Activated CD4-positive, alpha-beta T cell treated with anti-CD3 and anti-CD28 coated beads, Interleukin-2, Interleukin-4, amounts not matched to agents 100 ng/mL and 50 ng/mL, durations not matched to agents 16 hours and 8 hours (primary cell): ENCODE measurements around the gene SLC26A11.
"Not testable (repeated sequence)": the region's sequence is repeated elsewhere in the genome, so short reads cannot be mapped to it uniquely, and the experiment has no call there.

Source experiments
- DNase-seq: peaks from one replicate; pipeline ENCODE4 v3.0.0-alpha.2; 2020; ENCODE audit warnings: low spot score

Gene SLC26A11

DNA sequence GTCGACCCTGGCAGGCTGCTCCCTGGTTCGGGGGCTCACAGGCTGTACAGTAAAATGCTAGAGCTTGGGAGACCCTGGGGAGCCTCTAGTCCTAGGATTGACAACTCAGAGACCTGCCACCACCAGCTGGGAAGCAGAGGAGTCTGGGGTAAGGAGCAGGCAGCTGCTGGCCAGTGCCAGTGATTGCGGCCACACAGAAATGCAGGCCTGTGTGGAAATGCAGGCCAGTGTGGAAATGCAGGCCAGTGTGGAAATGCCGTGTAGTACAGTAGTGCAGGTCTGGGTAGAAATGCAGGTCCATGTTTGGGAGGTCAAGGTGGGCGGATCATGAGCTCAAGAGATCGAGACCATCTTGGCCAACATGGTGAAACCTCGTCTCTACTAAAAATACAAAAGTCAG, 23.6 kb upstream of the SLC26A11 start:
- no peak for DNase-seq

DNA sequence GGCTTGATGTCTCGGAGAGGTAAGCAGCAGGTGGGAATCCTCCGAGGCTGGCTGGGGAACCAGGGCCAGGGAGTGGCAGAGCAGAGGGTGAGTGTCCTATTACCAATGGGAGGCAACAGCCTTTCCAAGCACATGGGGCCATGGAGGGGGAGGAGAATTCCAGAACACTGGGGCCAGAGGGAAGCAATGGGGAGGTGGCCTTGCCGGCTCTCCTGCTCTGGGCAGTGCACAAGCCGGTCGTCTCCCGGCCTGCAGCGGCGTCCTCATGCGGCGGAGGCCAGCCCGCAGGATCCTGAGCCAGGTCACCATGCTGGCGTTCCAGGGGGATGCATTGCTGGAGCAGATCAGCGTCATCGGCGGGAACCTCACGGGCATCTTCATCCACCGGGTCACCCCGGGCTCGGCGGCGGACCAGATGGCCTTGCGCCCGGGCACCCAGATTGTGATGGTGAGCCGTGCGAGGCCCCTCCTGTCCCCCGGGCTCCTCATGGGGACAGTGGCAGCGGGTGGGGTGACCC, 22.0 kb upstream of the SLC26A11 start:
- DNase-seq = no peak

DNA sequence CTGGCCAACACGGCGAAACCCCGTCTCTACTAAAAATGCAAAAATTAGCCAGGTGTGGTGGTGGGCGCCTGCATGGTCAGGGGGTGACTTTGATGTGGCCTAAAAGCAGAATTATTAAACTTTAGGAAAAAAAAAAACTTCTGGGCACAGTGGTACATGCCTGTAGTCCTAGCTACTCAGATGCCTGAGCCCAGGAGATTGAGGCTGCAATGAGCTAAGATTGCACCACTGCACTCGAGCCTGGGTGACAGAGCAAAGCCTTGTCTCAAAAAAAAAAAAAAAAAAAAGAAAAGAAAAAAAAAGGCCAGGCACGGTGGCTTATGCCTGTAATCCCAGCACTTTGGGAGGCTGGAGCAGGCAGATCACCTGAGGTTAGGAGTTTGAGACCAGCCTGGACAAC, 20.9 kb upstream of the SLC26A11 start:
- not testable (repeated sequence) for DNase-seq

DNA sequence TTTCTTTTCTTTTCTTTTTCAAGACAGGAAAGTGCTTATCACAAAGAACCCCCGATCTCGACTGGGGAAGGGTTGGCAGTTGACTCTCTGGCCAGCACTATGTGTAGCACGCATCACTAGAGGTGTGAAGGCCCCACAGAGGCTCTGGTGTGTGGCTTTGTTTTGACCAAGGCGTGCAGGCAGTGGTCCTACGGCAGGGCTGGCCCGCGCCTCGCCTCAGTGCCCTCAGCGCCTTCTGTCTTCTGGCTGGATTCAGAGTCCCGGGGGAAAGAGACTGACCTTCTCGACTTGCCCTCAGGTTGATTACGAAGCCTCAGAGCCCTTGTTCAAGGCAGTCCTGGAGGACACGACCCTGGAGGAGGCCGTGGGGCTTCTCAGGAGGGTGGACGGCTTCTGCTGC, 18.8 kb upstream of the SLC26A11 start:
- no peak for DNase-seq

DNA sequence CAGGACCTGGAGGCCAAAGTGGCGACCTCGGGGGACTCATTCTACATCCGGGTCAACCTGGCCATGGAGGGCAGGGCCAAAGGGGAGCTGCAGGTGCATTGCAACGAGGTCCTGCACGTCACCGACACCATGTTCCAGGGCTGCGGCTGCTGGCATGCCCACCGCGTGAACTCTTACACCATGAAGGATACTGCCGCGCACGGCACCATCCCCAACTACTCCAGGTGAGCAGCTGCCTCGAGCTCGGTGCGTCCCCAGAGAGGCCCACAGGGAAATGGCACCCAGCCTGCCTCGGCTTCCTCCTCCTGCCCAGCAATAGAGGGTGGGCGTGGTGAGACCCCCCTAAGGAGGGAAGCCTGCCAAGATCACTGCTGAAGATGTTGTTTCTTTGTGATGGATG, 18.0 kb upstream of the SLC26A11 start:
- no peak for DNase-seq

DNA sequence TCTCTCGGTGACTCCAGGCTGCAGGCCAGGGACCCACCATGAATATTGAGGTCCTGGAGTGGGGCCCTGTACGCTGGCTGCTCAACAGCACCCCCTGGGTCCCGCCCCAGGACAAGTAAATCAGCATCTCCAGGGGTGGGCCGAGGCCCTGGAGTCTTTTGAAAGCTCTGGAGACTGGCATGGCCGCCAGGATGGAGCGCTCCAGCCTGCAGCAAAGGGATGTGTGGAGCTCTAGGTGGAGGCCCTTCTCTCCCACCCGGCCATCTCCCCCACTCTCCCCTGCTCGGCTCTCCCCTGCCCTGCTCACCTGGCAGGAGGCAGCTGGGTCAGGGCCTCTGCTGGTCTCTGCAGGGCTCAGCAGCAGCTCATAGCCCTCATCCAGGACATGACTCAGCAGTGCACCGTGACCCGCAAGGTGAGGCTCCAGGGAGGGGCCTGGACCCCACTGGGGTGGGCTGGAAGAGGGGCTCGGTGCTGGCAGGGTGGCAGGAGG, 16.7 kb upstream of the SLC26A11 start:
- DNase-seq = no peak

DNA sequence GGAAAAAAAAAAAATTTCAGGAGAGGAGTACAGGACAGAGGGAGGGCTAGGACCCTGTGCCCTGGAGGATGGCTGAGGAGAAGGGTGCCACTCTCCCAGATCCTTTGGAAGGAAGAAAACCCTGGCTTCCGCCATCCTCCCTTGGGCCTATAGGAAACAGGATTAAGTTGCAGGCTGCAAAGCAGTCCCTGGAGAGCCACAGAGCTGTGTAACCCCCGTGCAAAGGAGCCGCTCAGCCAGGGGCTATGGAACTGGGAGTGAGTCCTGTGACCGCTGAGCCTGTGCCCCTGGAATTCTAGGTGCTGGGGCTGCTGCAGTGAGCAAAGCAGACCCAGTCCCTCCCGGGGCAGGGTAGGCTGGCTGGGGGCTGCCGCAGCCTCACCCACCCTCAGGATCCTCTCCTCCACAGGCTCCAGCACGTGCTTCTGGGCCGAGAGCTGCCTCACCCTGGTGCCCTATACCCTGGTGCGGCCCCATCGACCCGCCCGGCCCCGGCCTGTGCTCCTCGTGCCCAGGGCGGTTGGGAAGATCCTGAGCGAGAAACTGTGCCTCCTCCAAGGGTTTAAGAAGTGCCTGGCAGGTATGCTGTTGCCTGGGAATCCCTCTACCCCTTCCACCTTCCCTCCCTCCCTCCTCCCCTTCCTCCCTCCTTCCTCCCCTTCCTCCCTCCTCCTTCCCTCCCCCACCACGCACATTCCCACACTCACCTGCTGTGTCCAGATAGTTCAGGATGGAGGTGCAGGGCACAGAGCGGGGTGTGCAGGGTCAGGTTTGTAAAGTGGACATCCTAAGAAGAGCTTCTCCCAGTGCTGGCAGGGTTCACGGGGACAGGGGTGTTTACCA, 15.4 kb upstream of the SLC26A11 start:
- no peak for DNase-seq

DNA sequence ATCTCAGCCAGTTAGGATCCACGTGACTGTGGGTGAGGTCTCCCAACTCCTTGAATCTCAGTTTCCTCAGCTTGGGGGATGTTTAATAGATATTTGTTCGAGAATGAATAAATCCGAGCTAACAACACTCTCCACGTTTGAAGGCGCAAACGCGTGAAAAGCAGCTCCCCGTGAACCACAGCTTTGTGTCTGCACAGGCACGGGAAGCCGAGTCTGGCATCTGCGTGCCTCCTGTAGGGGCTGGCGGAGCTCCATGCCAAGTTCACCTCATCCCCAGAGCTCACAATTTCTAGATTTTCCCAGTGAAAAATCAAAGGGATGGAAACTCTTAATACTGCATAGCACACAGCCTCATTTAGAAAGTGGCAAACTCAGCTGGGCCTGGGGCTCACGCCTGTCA, 14.4 kb upstream of the SLC26A11 start:
- DNase-seq = no peak

DNA sequence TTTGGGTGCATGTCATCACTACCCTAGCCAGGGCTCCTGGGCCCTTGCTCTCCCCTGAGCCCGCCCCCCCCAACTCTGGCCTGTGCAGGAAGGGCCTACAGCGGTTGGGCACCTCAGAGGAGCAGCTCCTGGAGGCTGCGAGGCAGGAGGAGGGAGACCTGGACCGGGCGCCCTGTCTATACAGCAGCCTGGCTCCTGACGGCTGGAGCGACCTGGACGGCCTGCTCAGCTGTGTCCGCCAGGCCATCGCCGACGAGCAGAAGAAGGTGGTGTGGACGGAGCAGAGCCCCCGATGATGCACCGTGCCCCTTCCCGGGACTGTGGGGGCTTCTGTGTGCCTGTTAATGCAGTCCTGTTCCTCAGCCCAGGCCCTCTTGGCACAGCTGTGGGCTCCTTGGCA, 12.2 kb upstream of the SLC26A11 start:
- no peak for DNase-seq

DNA sequence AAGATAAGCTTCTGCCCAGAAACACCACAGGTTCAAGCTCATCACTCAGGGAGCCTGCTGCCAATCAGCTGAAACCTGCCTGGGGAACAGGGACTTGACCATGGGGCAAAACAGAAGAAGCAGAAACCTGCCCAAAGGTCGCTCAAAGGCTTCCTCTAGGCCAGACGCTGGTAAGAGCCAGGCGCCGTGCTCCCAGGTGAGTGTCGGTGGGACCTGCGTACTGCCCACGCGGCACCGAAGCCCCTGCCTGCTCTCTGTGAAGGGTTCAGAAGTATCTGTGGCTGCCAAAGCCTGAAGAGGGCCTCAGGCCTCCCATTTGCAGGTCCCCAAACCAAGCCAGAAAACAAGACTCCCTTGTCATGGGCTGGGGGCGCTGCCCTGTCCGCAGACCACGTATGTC, 10.5 kb upstream of the SLC26A11 start:
- no peak for DNase-seq

DNA sequence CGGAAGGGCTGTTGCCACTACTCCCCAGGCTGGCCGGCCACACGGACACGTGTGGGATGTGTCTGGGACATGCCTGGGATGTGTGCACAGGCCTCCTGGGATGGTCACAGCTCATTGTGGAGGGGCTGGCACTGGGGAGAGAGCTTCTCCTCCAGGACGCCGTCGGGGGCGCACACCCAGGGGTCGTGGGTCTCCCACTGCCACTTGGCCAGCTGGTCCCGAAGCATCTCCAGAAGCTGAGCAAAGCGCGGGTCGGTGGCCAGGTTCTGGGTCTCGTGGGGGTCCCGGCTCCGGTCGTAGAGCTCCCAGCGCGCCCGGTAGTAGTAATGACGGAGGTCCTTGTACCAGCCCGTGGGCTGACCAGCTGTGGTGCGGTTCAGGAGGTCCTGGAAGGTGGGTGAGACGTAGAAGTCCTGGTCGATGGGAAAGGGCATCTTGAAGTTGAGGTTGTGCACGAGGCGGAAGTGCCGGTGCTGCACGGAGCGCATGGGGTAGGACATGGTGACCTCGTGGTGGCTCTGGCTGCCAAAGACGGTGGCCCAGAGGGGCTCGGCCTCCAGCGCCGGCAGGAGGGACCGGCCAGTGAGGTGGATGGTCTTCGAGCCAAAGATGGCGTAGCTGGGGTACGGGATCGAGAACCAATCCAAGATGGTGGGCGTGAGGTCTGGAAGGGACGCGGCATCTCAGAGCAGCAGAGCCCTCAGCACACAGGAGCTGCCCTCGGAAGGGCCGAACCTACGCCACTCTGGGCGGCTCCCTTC, 9.7 kb upstream of the SLC26A11 start:
- no peak for DNase-seq

DNA sequence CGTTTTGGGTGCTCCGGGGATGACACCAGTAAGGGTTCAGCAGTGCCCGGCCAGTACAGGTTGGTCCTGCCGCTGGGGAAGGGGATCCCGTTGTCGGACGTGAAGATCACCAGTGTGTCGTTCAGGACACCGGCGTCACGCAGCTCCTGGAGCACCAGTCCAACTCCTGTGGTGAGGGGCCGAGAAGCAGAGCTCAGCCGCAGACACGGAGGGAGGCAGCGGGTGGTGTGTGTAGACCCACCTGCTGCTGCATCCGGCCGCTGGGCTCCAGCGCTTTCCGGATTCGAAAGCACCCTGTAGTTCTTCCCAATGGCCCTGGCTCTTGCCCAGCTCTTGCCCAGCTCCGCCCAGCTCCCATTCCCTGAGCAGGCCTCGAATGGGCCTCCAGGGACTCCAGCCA, 8.1 kb upstream of the SLC26A11 start:
- no peak for DNase-seq

DNA sequence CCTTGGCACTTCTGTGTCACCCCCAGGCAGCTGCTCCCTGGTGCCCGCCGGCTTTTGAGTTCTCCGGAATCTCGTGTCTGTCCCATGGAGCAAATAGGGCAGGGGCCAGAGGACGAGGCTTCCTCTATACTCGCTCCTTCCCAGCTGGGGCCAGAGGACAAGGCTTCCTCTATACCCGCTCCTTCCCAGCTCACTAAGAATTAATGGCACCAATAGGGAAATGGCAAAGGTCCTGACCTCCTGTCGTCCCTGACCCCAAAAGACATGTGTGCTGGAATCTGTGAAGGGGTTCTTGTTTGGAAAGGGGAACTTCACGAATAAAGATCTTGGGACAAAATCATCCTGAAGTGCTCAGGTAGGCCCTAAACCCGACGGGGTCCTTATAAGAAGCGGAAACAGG, 7.7 kb upstream of the SLC26A11 start:
- no peak for DNase-seq

DNA sequence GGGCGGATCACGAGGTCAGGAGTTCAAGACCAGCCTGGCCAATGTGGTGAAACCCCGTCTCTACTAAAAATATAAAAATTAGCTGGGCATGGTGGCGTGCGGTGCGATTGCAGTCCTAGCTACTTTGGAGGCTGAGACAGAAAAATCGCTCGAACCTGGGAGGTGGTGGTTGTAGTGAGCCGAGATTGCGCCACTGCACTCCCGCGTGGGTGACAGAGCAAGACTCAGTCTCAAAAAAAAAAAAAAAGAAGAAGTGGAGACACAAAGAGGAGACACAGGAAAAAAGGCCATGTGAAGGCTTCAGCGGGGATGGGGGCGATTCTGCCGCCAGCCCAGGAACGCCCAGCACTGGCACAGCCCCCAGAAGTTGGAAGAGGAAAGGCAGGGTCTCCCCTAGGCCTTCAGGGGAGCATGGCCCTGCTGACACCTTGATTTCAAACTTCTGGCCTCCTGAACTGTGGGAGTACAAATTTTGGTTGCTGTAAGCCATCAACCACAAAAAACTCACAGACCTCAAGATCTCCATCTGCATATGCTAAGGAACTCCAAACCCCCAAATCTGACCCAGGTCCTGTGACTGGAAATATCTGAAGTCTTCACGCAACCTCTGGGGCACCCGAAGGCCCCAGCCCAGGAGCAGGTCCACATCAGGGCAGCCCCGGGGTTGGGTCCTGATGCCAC, 7.1 kb upstream of the SLC26A11 start:
- DNase-seq = no peak

DNA sequence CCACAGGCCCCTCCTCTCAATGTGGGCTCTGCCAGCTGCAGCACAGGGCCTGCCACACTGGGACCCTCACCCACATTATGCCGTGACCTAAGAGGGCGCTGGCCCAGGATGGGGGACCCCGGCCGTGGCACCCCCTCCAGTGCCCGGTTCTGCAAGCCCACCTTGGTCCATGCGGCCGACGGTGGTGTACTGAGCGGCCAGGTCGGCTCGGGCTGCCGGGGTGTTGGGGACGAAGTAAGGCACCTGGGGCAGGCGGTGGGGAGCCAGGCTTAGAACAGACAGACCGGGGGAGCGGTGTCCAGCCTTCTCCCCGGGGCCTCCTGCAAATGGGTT, 6.6 kb upstream of the SLC26A11 start:
- no peak for DNase-seq

DNA sequence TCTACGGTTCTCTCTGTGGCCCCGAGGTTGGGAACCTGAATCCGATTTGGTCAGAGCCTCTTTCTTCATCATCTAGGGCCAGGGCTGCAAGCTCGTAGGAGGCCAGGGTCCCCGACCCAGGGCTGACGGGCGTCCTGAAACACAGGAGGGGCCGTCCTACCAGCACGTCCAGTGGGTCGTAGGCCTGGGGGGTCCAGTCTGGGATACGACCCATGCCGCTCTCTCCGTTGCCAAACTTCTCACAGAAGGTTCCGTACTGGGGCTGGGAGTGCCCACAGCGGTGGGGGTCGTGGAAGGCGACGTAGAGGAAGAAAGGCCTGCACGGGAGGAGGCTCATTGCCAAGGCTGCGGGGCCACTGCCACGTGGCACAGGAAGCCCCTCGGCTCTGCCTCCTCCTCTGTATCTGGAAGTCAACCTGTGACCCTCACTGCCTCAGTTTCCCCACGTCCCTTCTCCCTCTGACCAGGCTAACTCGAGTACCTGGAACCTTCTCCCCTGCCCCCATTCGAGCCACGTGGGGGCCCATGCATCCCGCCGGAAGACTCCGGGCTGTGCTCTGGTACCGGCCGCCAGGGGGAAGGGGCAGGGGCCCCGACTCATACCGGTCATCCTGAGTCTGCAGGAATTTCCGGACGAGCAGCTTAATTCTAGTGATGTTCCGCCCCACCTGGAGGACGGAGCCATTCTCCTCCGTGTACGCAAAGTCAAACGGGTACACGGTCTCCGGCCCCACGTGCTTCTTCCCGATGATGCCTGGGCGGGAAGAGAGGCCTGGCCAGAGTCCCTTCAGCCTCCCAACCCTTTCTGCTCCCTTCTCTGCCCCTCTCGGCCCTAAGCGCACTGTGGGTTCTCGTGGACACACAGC, 6.0 kb upstream of the SLC26A11 start:
- DNase-seq = no peak

DNA sequence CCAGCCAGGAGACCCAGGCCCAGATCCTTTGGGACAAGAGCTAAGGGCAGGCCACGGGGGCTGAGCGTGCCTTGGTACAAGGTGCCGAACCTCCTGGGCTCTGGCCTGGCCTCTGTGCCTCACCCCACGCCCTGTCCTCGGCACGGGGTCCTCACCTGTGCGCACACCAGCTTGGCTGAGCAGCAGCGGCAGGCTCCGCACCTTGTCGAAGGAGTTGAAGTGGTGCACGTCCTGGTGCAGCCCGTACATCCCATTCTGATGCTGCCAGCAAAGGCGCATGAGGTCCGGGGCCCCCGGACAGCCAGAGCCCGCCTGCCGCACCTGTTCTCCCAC, 5.4 kb upstream of the SLC26A11 start:
- no peak for DNase-seq

DNA sequence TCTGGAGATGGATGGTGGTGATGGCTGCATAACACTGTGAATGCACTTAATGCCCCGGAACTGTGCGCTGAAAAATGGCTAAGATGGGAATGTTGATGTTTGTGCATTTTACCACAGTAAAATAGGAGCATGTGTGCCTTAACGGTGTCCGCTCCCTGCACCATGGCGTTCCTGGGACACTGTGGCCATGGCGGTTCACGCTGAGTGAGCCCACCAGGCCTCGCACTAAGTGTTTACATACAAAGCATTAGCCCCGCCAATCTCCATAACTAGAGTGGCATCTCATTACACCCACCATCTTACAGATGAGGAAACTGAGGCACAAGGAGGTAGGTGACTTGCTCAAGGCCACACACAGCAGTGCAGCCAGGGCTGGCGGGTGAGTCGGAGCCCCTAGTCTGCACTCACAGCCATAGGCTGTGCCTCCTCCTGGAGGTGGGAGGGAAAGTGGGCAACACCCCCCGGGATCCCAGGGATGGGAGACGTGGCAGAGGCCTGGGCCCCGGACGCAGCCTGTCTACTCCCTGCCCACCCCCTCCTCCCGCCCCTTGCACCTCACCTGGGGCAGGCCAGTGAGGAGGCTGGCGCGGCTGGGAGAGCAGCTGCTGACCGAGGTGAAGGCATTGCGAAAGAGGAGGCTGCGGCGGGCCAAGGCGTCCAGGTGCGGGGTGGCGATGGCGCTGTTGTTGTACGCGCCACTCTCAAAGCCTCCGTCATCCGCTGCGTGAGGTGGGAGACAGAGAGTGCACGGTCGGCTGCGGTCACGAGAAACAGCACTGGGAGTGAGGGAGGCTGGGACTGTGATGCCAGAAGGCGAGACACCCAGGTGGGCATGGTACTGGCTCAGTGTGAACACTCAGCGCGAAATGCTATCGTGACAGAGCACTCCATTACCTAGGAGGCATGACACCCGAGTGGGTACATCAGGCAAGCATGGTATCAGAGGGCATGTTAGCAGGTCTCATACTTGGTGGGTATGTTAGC, 3.5 kb upstream of the SLC26A11 start:
- DNase-seq = no peak

DNA sequence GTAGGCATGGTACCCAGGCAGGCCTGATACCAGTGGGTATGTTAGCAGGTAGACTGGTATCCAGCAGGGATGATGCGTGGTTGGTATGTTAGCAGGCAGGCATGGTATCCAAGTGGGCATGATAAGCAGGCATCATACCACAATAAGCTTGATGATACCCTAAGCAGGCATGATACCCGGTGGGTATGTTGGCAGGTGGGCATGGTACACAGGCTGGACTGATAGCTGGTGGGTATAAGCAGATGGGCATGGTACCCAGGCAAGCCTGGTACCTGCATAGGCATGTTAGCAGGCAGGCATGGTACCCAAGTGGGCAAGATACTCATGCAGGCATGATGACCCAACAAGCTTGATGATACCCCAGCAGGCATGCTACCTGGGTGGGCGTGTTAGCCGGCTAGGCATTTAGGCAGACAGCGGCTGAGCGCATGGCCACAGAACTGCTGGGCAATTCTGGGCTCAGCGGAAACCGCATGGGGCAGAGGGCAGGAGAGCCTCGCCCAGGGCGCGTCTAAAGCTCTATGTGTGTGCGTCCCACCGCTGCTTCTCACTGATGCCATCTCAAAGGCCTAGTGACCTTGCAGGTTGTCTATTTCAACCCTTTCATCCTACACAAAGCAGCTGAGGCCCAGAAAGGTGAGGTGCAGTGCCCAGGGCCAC, 2.4 kb upstream of the SLC26A11 start:
- DNase-seq = no peak

DNA sequence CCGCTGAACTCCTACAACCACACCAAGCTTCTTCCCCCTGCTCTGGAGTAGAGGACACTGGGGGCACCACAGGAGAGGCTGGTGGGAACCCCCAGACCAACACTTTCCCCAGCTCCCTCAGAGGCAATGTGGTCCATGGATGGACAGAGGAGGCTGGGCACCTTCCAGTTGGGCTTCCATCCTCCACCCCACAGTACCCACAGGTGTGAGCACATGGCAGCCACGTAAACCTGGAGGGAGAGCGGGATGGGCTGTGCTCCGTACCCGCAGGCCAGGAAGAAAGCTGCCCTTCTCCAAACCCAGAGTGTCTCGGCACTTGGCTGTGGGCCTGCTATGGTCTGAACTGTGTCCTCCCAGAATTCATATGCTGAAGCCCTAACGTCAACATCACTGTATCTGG, 1.8 kb upstream of the SLC26A11 start:
- no peak for DNase-seq
